OCI-LY7 (cell line): Measurements from ENCODE around the gene TACR2. TPM values are rescaled to one million over a fixed set of nuclear protein-coding genes. Genes with fewer than 3 reads are reported as not detected.

Source experiments
- BruUV-seq: library from RNA; stranded (reverse); fragments of 400-500 nt; replicated peaks from 2 replicates; lab custom pipeline; 2021; lab: Mats Ljungman, UMichigan
- CTCF ChIA-PET: fragments of 300-600 bp; sonication (Branson Sonifier 250); formaldehyde crosslinking; loops from one replicate; lab custom pipeline; 2022; ENCODE audit warnings: antibody characterized with exemption; ENCODE audit not compliant: unreplicated experiment; lab: Charles Lee
- POLR2A ChIA-PET: fragments of 300-600 bp; sonication (Branson Sonifier 250); formaldehyde crosslinking; loops from one replicate; lab custom pipeline; 2022; ENCODE audit warnings: antibody characterized with exemption; lab: Charles Lee
- DNase-seq: peaks from one replicate; pipeline ENCODE4 v3.0.0-alpha.2; 2015; ENCODE audit warnings: low spot score
- H2AFZ ChIP-seq: fragments of 200-600 bp; sonication (generic), shearing (Covaris generic); 2 replicates; pipeline ENCODE4 v1.6.1; 2014; ENCODE audit warnings: mild to moderate bottlenecking, antibody characterized with exemption, low read length, moderate library complexity
- H3K27ac ChIP-seq: fragments of 200-600 bp; sonication (generic); 2 replicates; pipeline ENCODE4 v1.5.1; 2014; ENCODE audit warnings: mixed run types, low read depth, mild to moderate bottlenecking, moderate library complexity, low read length, inconsistent platforms; ENCODE audit not compliant: poor library complexity, severe bottlenecking
- H3K36me3 ChIP-seq: fragments of 200-600 bp; sonication (generic); 2 replicates; pipeline ENCODE4 v1.6.1; 2014; ENCODE audit warnings: mild to moderate bottlenecking, antibody characterized with exemption, low read length, moderate library complexity, mixed read lengths; ENCODE audit not compliant: insufficient read depth
- H3K4me1 ChIP-seq: fragments of 200-600 bp; sonication (generic); 2 replicates; pipeline ENCODE4 v1.5.1; 2014; ENCODE audit warnings: mild to moderate bottlenecking, low read length; ENCODE audit not compliant: insufficient read depth, poor library complexity, severe bottlenecking
- H3K4me2 ChIP-seq: fragments of 200-600 bp; sonication (generic); 2 replicates; pipeline ENCODE4 v1.6.1; 2014; ENCODE audit warnings: mild to moderate bottlenecking, low read length
- H3K4me3 ChIP-seq: fragments of 200-600 bp; sonication (generic); 2 replicates; pipeline ENCODE4 v1.5.1; 2014; ENCODE audit warnings: mild to moderate bottlenecking, low read depth, low read length; ENCODE audit not compliant: poor library complexity, severe bottlenecking
- H3K79me2 ChIP-seq: fragments of 200-600 bp; sonication (generic); 2 replicates; pipeline ENCODE4 v1.6.1; 2016; ENCODE audit warnings: low read depth, mild to moderate bottlenecking, low read length, moderate library complexity, mixed read lengths; ENCODE audit not compliant: insufficient read depth
- H3K9me2 ChIP-seq: fragments of 200-600 bp; sonication (generic); 2 replicates; pipeline ENCODE4 v1.6.1; 2016; ENCODE audit warnings: mild to moderate bottlenecking, low read length, mixed read lengths; ENCODE audit not compliant: insufficient read depth
- H3K9me3 ChIP-seq: fragments of 200-600 bp; sonication (generic); 2 replicates; pipeline ENCODE4 v1.6.1; 2014; ENCODE audit warnings: mild to moderate bottlenecking, mixed run types, low read length, mixed read lengths
- H4K20me1 ChIP-seq: fragments of 200-600 bp; sonication (generic); 2 replicates; pipeline ENCODE4 v1.6.1; 2014; ENCODE audit warnings: mild to moderate bottlenecking, antibody characterized with exemption, low read length, moderate library complexity, mixed read lengths; ENCODE audit not compliant: insufficient read depth
- EZH2phosphoT487 ChIP-seq: fragments of 200-600 bp; sonication (generic); IDR thresholded peaks from 2 replicates; pipeline ENCODE4 v1.6.1; 2018; ENCODE audit warnings: low read depth, borderline replicate concordance, mild to moderate bottlenecking, mixed run types, antibody characterized with exemption, low read length, moderate library complexity, mixed read lengths
- intact Hi-C: fragments of 100-400 bp; cut with micrococcal nuclease; formaldehyde crosslinking; loops from one replicate; pipeline ENCODE4 v1.10.0; 2022; ENCODE audit not compliant: unreplicated experiment
- total RNA-seq, 2 experiments: library from RNA; depleted of rRNA in 1 of 2; stranded (reverse); fragments of >200 nt in 1 of 2; shearing (Covaris generic) in 1 of 2; gene quantifications; 2 replicates each; pipeline ENCODE4 v1.2.3, GENCODE V29; 2014 to 2022
- TF ChIP-seq, protein P1 (sequence below): fragments of 200-600 bp; sonication (generic); conservative IDR thresholded peaks from 2 replicates; pipeline ENCODE4 v1.5.1; 2014; ENCODE audit warnings: mild to moderate bottlenecking, antibody characterized with exemption, low read length, moderate library complexity, mixed read lengths

Gene TACR2
- total RNA-seq, 2 experiments from 2014 or later, result not detected

DNA sequence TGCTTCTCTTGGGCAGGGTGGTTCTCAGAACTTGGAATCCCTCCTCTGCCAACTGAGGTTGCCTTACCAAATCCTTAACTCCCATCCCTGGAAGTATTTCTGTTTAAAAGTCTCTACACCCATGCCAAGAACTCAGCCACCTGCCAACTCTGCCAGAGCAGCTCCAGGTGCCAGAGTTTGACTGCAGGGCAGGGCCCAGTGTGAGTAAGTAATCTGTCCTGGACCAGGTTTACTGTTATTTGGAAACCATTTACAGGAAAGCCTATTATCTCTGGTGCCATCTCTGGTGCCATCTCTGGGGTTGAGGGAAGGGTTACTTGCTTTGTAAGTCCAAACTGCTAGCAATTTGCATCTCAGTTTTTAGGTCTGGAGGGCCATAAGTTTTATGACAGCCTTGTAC lies 37.1 kb upstream of the TACR2 start:
- Histone ChIP-seq H3K4me3 (no peak overlapping the region), H3K9me3 (no peaks in the 10 kb centered on the region), H3K4me1 (peaks cover 10% of the 10 kb centered on the region), H3K9me2 (no peaks in the 10 kb centered on the region), H3K27ac (no peak overlapping the region), H3K36me3 (no peaks in the 10 kb centered on the region), H3K4me2 (no peak overlapping the region), H3K79me2 (no peaks in the 10 kb centered on the region), H2AFZ (no peak overlapping the region), H4K20me1 (no peaks in the 10 kb centered on the region)
- DNase-seq, result no peak
- POLR2A ChIA-PET, result no interaction called here
- TF ChIP-seq EZH2phosphoT487, result no peak
- TF ChIP-seq, protein P1, sequence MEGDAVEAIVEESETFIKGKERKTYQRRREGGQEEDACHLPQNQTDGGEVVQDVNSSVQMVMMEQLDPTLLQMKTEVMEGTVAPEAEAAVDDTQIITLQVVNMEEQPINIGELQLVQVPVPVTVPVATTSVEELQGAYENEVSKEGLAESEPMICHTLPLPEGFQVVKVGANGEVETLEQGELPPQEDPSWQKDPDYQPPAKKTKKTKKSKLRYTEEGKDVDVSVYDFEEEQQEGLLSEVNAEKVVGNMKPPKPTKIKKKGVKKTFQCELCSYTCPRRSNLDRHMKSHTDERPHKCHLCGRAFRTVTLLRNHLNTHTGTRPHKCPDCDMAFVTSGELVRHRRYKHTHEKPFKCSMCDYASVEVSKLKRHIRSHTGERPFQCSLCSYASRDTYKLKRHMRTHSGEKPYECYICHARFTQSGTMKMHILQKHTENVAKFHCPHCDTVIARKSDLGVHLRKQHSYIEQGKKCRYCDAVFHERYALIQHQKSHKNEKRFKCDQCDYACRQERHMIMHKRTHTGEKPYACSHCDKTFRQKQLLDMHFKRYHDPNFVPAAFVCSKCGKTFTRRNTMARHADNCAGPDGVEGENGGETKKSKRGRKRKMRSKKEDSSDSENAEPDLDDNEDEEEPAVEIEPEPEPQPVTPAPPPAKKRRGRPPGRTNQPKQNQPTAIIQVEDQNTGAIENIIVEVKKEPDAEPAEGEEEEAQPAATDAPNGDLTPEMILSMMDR, result no peak
- BruUV-seq, result no TSS peak
- intact Hi-C loops, result no loop called here
- CTCF ChIA-PET, result no interaction called here

DNA sequence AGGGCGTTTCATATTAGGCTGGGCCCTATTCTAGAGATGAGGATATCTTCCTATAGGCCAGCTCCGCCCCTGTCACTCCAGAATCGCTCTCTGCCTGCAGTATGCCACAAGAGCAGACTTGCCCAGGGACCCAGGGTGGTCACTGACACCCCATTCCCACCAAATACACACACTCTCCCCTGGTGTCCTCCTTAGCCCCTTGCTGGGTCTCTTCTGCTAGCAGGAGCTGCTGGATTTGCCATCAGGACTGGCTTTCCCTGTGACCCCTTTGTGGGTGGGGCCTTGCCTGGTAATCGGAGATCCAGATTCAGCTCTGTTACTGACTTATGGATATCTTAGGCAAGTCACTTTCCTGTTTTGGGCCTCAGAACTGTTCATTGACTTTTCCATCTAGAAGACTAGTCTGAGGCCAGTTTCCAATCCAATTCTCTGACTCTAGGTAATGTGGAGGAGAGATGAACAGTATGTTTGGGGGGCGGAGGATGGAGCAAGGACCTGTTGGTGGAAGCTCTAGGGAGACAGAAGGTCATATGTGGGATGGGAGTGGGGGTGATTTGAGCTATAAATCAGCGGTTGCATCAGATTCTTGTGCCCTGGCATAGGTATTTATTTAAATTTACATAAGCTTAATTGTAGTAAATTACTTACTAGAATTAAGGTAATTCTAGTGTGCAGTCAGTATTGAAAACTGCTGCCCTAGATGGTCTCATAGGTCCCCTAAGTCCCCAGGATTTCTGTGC lies 36.1 kb upstream of the TACR2 start:
- Histone ChIP-seq H3K4me3 (no peak overlapping the region), H3K27ac (no peak overlapping the region), H3K79me2 (no peaks in the 10 kb centered on the region), H3K4me1 (peaks cover 10% of the 10 kb centered on the region), H2AFZ (no peak overlapping the region), H4K20me1 (no peaks in the 10 kb centered on the region), H3K9me3 (no peaks in the 10 kb centered on the region), H3K36me3 (no peaks in the 10 kb centered on the region), H3K9me2 (no peaks in the 10 kb centered on the region), H3K4me2 (no peak overlapping the region)
- ChIA-PET CTCF (interaction anchor here (0.6 kb wide), 1 partner anchor 45 kb away, joined by 3 read pairs; no protein-coding TSS in a partner anchor), POLR2A (interaction anchor here (0.5 kb wide), 2 partner anchors 99 to 364 kb away, joined by 3 to 4 read pairs; no protein-coding TSS in a partner anchor)
- no TSS peak for BruUV-seq
- TF ChIP-seq, protein P1, result no peak
- TF ChIP-seq EZH2phosphoT487, result no peak
- intact Hi-C loops, result no loop called here
- no peak for DNase-seq

DNA sequence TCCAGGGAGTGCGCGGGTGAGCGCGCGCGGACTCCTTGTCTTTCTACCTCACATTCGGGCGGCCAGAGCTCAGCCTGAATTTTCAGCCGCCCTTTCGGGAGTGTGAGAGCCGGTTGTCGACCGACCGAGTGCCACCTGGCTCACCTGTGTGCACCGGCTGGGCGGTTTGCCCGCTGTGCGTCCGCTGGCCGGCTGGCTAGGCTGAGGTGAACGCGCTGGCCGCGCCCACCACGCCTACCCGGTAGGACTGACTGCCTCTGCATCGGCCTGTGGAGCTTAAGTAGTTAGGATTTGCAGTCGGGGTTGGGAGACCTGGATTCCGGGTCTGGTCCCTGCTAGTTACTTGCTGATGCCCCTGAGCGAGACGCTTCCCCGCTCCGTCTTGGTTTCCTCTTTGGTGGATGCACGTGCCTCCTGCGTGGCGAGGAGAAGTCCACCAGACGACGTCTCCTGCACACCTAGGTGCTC lies 35.1 kb upstream of the TACR2 start:
- Histone ChIP-seq H3K4me3 (peak overlapping the region; percentile 70), H3K4me2 (peak overlapping the region; percentile 83), H2AFZ (peak overlapping the region; percentile 87; the same call in 1 of the 2 replicates), H3K9me3 (no peaks in the 10 kb centered on the region), H3K27ac (no peak overlapping the region), H3K9me2 (no peaks in the 10 kb centered on the region), H4K20me1 (no peaks in the 10 kb centered on the region), H3K36me3 (no peaks in the 10 kb centered on the region), H3K4me1 (peaks cover 10% of the 10 kb centered on the region), H3K79me2 (no peaks in the 10 kb centered on the region)
- intact Hi-C loops, result no loop called here
- no TSS peak for BruUV-seq
- no peak for DNase-seq
- POLR2A ChIA-PET, result no interaction called here
- no peak for TF ChIP-seq EZH2phosphoT487
- TF ChIP-seq, protein P1, result no peak
- CTCF ChIA-PET, result interaction anchor here (0.6 kb wide), 1 partner anchor 44 kb away, joined by 3 read pairs; no protein-coding TSS in a partner anchor
